A673 (cell line): Measurements from ENCODE around the gene KCNJ9.

ENCODE experiments used
- EZH2 ChIP-seq: fragments of 200-600 bp; sonication (generic); IDR thresholded peaks from 2 replicates; pipeline ENCODE4 v1.6.1; 2017; ENCODE audit warnings: borderline replicate concordance, low read depth, mild to moderate bottlenecking, mixed read lengths, antibody characterized with exemption, low read length; ENCODE audit not compliant: poor library complexity, severe bottlenecking
- TF ChIP-seq, protein P1 (sequence below): fragments of 300-800, 200-600 bp; sonication (generic); conservative IDR thresholded peaks from 2 replicates; pipeline ENCODE4 v1.5.1; 2017; ENCODE audit warnings: low read depth, mild to moderate bottlenecking, antibody characterized with exemption, low read length, moderate library complexity, mixed read lengths

- TF ChIP-seq, protein P1, sequence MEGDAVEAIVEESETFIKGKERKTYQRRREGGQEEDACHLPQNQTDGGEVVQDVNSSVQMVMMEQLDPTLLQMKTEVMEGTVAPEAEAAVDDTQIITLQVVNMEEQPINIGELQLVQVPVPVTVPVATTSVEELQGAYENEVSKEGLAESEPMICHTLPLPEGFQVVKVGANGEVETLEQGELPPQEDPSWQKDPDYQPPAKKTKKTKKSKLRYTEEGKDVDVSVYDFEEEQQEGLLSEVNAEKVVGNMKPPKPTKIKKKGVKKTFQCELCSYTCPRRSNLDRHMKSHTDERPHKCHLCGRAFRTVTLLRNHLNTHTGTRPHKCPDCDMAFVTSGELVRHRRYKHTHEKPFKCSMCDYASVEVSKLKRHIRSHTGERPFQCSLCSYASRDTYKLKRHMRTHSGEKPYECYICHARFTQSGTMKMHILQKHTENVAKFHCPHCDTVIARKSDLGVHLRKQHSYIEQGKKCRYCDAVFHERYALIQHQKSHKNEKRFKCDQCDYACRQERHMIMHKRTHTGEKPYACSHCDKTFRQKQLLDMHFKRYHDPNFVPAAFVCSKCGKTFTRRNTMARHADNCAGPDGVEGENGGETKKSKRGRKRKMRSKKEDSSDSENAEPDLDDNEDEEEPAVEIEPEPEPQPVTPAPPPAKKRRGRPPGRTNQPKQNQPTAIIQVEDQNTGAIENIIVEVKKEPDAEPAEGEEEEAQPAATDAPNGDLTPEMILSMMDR: no peak
- TF ChIP-seq EZH2: no peak
Measured at GRCh38 chr1:160117709-160118183, 36.4 kb downstream of the KCNJ9 start.
